ENCODE measurements around the gene DNASE1L1. TPM values are rescaled to one million over a fixed set of nuclear protein-coding genes. Genes with fewer than 3 reads are reported as not detected.

The DNASE1L1 gene
- total and polyA plus RNA-seq, 2 of the 13 experiments (the other 11 are each of a cell fraction or from before 2014, with no cell fraction given), result 4.7 to 12.3 TPM

- TF ChIP-seq AFF4 (CRISPR knock-in tag; IDR thresholded peaks at IDR 0.05) (no peak), YY1 (IDR thresholded peaks at IDR 0.05; ENCODE audit: insufficient read depth, insufficient replicate concordance, low read depth, low read length) (no peak), ZNF572 (CRISPR knock-in tag; IDR thresholded peaks at IDR 0.05) (no peak)
Observed at GRCh38 chrX:154431341-154431740, 22.3 kb upstream of the DNASE1L1 start (continued).

GRCh38 chrX:154430916-154431315 is 21.9 kb upstream of the DNASE1L1 start:
- Histone ChIP-seq H3K4me2 (ENCODE audit: low read depth, low read length) (no peak overlapping the region), H3K4me1 (ENCODE audit: insufficient read depth, low read length) (peaks cover 33% of the 10 kb centered on the region), H3K4me3 (replicated peaks in 1 of 3; ENCODE audit: insufficient read depth in 1 of 3, low read depth in 2 of 3, low read length in 3 of 3) (no peak overlapping the region), H4K20me1 (ENCODE audit: insufficient read depth, low read length) (no peaks in the 10 kb centered on the region), H3K27ac (ENCODE audit: extremely low read length, insufficient read depth, low read length) (no peak overlapping the region), H3K9me3 (ENCODE audit: low read length) (no peaks in the 10 kb centered on the region), H3K36me3 (replicated peaks in 1 of 2; ENCODE audit: control insufficient read depth in 1 of 2, insufficient read depth in 2 of 2, low read length in 2 of 2) (no peaks in the 10 kb centered on the region; a peak in 3 of 5 replicates), H3K9ac (ENCODE audit: insufficient read depth, low read depth, low read length) (no peak overlapping the region), H3K79me2 (ENCODE audit: insufficient read depth, low read length) (peaks cover 15% of the 10 kb centered on the region), H2AFZ (ENCODE audit: low read length) (no peak overlapping the region), H3K27me3 (ENCODE audit: control insufficient read depth in 1 of 2, insufficient read depth in 2 of 2, low read length in 2 of 2) (no peaks in the 10 kb centered on the region)
- in situ Hi-C loops (cut with HindIII; ENCODE audit: extremely low pct_ligation_motif_present, low pct_unique_long_range_greater_than_20kb) (no loop called here), intact Hi-C loops (cut with micrococcal nuclease; ENCODE audit: unreplicated experiment) (no loop called here)
- POLR2A ChIA-PET, result interaction anchor here (1.3 kb wide), 1 partner anchor 20 kb away, joined by 3 read pairs; the partner anchor contains the start of gene TAFAZZIN
- 93% methylated on average over 7 of the region's 7 CpGs for WGBS (ENCODE audit: low lambda C conversion rate)
- CTCF ChIA-PET (ENCODE audit: low intra/inter-chr PET ratio, low total read pairs), result no interaction called here
- BruUV-seq (replicated peaks), result no TSS peak
- no peak for FAIRE-seq
- TF ChIP-seq ZNF644 (CRISPR knock-in tag; IDR thresholded peaks at IDR 0.05; ENCODE audit: low read depth), result no peak
- TF ChIP-seq TARDBP (CRISPR knock-in tag; IDR thresholded peaks at IDR 0.05), result no peak
- no peak for TF ChIP-seq U2AF2 (IDR thresholded peaks at IDR 0.05; ENCODE audit: low read depth, low read length)
- no peak for TF ChIP-seq ATM (IDR thresholded peaks at IDR 0.05; ENCODE audit: borderline replicate concordance)
- TF ChIP-seq ZNF580 (CRISPR knock-in tag; IDR thresholded peaks at IDR 0.05; ENCODE audit: borderline replicate concordance, low read depth), result no peak
- DNase-seq (ENCODE audit: low spot score), result no peak
- ATAC-seq, result no peak

Measured in HepG2 (cell line).